Measurements from ENCODE around the gene SLC12A7.

Gene SLC12A7

GRCh38 chr5:1120236-1120999 lies 8.6 kb upstream of the SLC12A7 start:
- peaks cover 18 to 30% of the 10 kb centered on the region in 2 donors for H3K4me1 ChIP-seq (ENCODE audit: control insufficient read depth in 1 of 2, insufficient read depth in 2 of 2, low read length in 2 of 2)
- H3K27me3 ChIP-seq (ENCODE audit: control insufficient read depth in 1 of 2, insufficient read depth in 2 of 2, low read length in 2 of 2): no peaks in the 10 kb centered on the region
- H3K4me3 ChIP-seq (ENCODE audit: low read depth in 1 of 2, low read length in 2 of 2): no peak overlapping the region
- H3K9me3 ChIP-seq (ENCODE audit: control insufficient read depth in 1 of 2, low read length in 2 of 2): no peaks in the 10 kb centered on the region
- H3K27ac ChIP-seq (ENCODE audit: low read depth, low read length): no peak overlapping the region
- no peak overlapping the region for H3K9ac ChIP-seq (ENCODE audit: low read depth in 1 of 2, low read length in 2 of 2)
- no peaks in the 10 kb centered on the region for H3K36me3 ChIP-seq (ENCODE audit: control insufficient read depth in 1 of 2, insufficient read depth in 2 of 2, low read length in 2 of 2)

- H3K27ac ChIP-seq (ENCODE audit: low read depth, low read length): peak overlapping the region; percentile 20
- H3K4me3 ChIP-seq (ENCODE audit: low read depth in 1 of 2, low read length in 2 of 2): peak overlapping the region; percentile 28 to 31
- H3K9ac ChIP-seq (ENCODE audit: low read depth in 1 of 2, low read length in 2 of 2): peak overlapping the region; percentile 39 to 47
- H3K4me1 ChIP-seq (ENCODE audit: control insufficient read depth in 1 of 2, insufficient read depth in 2 of 2, low read length in 2 of 2): peaks cover 18 to 30% of the 10 kb centered on the region in 2 donors
- H3K27me3 ChIP-seq (ENCODE audit: control insufficient read depth in 1 of 2, insufficient read depth in 2 of 2, low read length in 2 of 2): no peaks in the 10 kb centered on the region
- no peaks in the 10 kb centered on the region for H3K9me3 ChIP-seq (ENCODE audit: control insufficient read depth in 1 of 2, low read length in 2 of 2)
- no peaks in the 10 kb centered on the region for H3K36me3 ChIP-seq (ENCODE audit: control insufficient read depth in 1 of 2, insufficient read depth in 2 of 2, low read length in 2 of 2)
These were observed 7.5 kb upstream of the SLC12A7 start for GRCh38 chr5:1119312-1119831.

GRCh38 chr5:1118738-1119137 lies 6.9 kb upstream of the SLC12A7 start:
- H3K27ac ChIP-seq (ENCODE audit: low read depth, low read length): no peak overlapping the region

GRCh38 chr5:1118231-1118698 lies 6.4 kb upstream of the SLC12A7 start:
- no peaks in the 10 kb centered on the region for H3K27me3 ChIP-seq (ENCODE audit: control insufficient read depth in 1 of 2, insufficient read depth in 2 of 2, low read length in 2 of 2)
- no peaks in the 10 kb centered on the region for H3K9me3 ChIP-seq (ENCODE audit: control insufficient read depth in 1 of 2, low read length in 2 of 2)
- no peaks in the 10 kb centered on the region for H3K36me3 ChIP-seq (ENCODE audit: control insufficient read depth in 1 of 2, insufficient read depth in 2 of 2, low read length in 2 of 2)
- no peak overlapping the region for H3K27ac ChIP-seq (ENCODE audit: low read depth, low read length)
- peak overlapping the region; percentile 39 to 47 for H3K9ac ChIP-seq (ENCODE audit: low read depth in 1 of 2, low read length in 2 of 2)
- peaks cover 19 to 30% of the 10 kb centered on the region in 2 donors for H3K4me1 ChIP-seq (ENCODE audit: control insufficient read depth in 1 of 2, insufficient read depth in 2 of 2, low read length in 2 of 2)
- H3K4me3 ChIP-seq (ENCODE audit: low read depth in 1 of 2, low read length in 2 of 2): peak overlapping the region in 1 of 2 donors; percentile 3

More at GRCh38 chr5:1118738-1119137, 6.9 kb upstream of the SLC12A7 start:
- Histone ChIP-seq H3K4me1 (ENCODE audit: control insufficient read depth in 1 of 2, insufficient read depth in 2 of 2, low read length in 2 of 2) (peaks cover 18 to 30% of the 10 kb centered on the region in 2 donors), H3K27me3 (ENCODE audit: control insufficient read depth in 1 of 2, insufficient read depth in 2 of 2, low read length in 2 of 2) (no peaks in the 10 kb centered on the region), H3K9ac (ENCODE audit: low read depth in 1 of 2, low read length in 2 of 2) (peak overlapping the region; percentile 39 to 47), H3K4me3 (ENCODE audit: low read depth in 1 of 2, low read length in 2 of 2) (peak overlapping the region; percentile 3 to 31), H3K9me3 (ENCODE audit: control insufficient read depth in 1 of 2, low read length in 2 of 2) (no peaks in the 10 kb centered on the region), H3K36me3 (ENCODE audit: control insufficient read depth in 1 of 2, insufficient read depth in 2 of 2, low read length in 2 of 2) (no peaks in the 10 kb centered on the region)

- Histone ChIP-seq H3K9me3 (ENCODE audit: control insufficient read depth in 1 of 2, low read length in 2 of 2) (no peaks in the 10 kb centered on the region), H3K4me3 (ENCODE audit: low read depth in 1 of 2, low read length in 2 of 2) (no peak overlapping the region), H3K36me3 (ENCODE audit: control insufficient read depth in 1 of 2, insufficient read depth in 2 of 2, low read length in 2 of 2) (no peaks in the 10 kb centered on the region), H3K4me1 (ENCODE audit: control insufficient read depth in 1 of 2, insufficient read depth in 2 of 2, low read length in 2 of 2) (peaks cover 27 to 30% of the 10 kb centered on the region in 2 donors), H3K9ac (ENCODE audit: low read depth in 1 of 2, low read length in 2 of 2) (no peak overlapping the region), H3K27ac (ENCODE audit: low read depth, low read length) (no peak overlapping the region), H3K27me3 (ENCODE audit: control insufficient read depth in 1 of 2, insufficient read depth in 2 of 2, low read length in 2 of 2) (no peaks in the 10 kb centered on the region)
These were observed 5.1 kb upstream of the SLC12A7 start for GRCh38 chr5:1116977-1117376.

GRCh38 chr5:1116109-1116740 lies 4.4 kb upstream of the SLC12A7 start:
- no peaks in the 10 kb centered on the region for H3K27me3 ChIP-seq (ENCODE audit: control insufficient read depth in 1 of 2, insufficient read depth in 2 of 2, low read length in 2 of 2)
- no peak overlapping the region for H3K9ac ChIP-seq (ENCODE audit: low read depth in 1 of 2, low read length in 2 of 2)
- no peaks in the 10 kb centered on the region for H3K9me3 ChIP-seq (ENCODE audit: control insufficient read depth in 1 of 2, low read length in 2 of 2)
- no peak overlapping the region for H3K4me3 ChIP-seq (ENCODE audit: low read depth in 1 of 2, low read length in 2 of 2)
- no peaks in the 10 kb centered on the region for H3K36me3 ChIP-seq (ENCODE audit: control insufficient read depth in 1 of 2, insufficient read depth in 2 of 2, low read length in 2 of 2)
- peaks cover 27 to 30% of the 10 kb centered on the region in 2 donors for H3K4me1 ChIP-seq (ENCODE audit: control insufficient read depth in 1 of 2, insufficient read depth in 2 of 2, low read length in 2 of 2)
- H3K27ac ChIP-seq (ENCODE audit: low read depth, low read length): no peak overlapping the region

GRCh38 chr5:1115123-1115815 lies 3.4 kb upstream of the SLC12A7 start:
- H3K27ac ChIP-seq (ENCODE audit: low read depth, low read length): no peak overlapping the region
- no peaks in the 10 kb centered on the region for H3K27me3 ChIP-seq (ENCODE audit: control insufficient read depth in 1 of 2, insufficient read depth in 2 of 2, low read length in 2 of 2)
- no peaks in the 10 kb centered on the region for H3K9me3 ChIP-seq (ENCODE audit: control insufficient read depth in 1 of 2, low read length in 2 of 2)
- H3K9ac ChIP-seq (ENCODE audit: low read depth in 1 of 2, low read length in 2 of 2): no peak overlapping the region
- no peak overlapping the region for H3K4me3 ChIP-seq (ENCODE audit: low read depth in 1 of 2, low read length in 2 of 2)
- no peaks in the 10 kb centered on the region for H3K36me3 ChIP-seq (ENCODE audit: control insufficient read depth in 1 of 2, insufficient read depth in 2 of 2, low read length in 2 of 2)
- H3K4me1 ChIP-seq (ENCODE audit: control insufficient read depth in 1 of 2, insufficient read depth in 2 of 2, low read length in 2 of 2): peaks cover 26 to 27% of the 10 kb centered on the region in 2 donors

GRCh38 chr5:1113805-1114586 lies 2.1 kb upstream of the SLC12A7 start:
- Histone ChIP-seq H3K36me3 (ENCODE audit: control insufficient read depth in 1 of 2, insufficient read depth in 2 of 2, low read length in 2 of 2) (no peaks in the 10 kb centered on the region), H3K9me3 (ENCODE audit: control insufficient read depth in 1 of 2, low read length in 2 of 2) (no peaks in the 10 kb centered on the region), H3K27me3 (ENCODE audit: control insufficient read depth in 1 of 2, insufficient read depth in 2 of 2, low read length in 2 of 2) (no peaks in the 10 kb centered on the region), H3K4me3 (ENCODE audit: low read depth in 1 of 2, low read length in 2 of 2) (no peak overlapping the region), H3K27ac (ENCODE audit: low read depth, low read length) (no peak overlapping the region), H3K9ac (ENCODE audit: low read depth in 1 of 2, low read length in 2 of 2) (no peak overlapping the region), H3K4me1 (ENCODE audit: control insufficient read depth in 1 of 2, insufficient read depth in 2 of 2, low read length in 2 of 2) (peaks cover 24 to 31% of the 10 kb centered on the region in 2 donors)

- Histone ChIP-seq H3K36me3 (ENCODE audit: control insufficient read depth in 1 of 2, insufficient read depth in 2 of 2, low read length in 2 of 2) (no peaks in the 10 kb centered on the region), H3K4me1 (ENCODE audit: control insufficient read depth in 1 of 2, insufficient read depth in 2 of 2, low read length in 2 of 2) (peaks cover 24 to 31% of the 10 kb centered on the region in 2 donors), H3K9ac (ENCODE audit: low read depth in 1 of 2, low read length in 2 of 2) (no peak overlapping the region), H3K27me3 (ENCODE audit: control insufficient read depth in 1 of 2, insufficient read depth in 2 of 2, low read length in 2 of 2) (no peaks in the 10 kb centered on the region), H3K27ac (ENCODE audit: low read depth, low read length) (no peak overlapping the region), H3K4me3 (ENCODE audit: low read depth in 1 of 2, low read length in 2 of 2) (no peak overlapping the region), H3K9me3 (ENCODE audit: control insufficient read depth in 1 of 2, low read length in 2 of 2) (no peaks in the 10 kb centered on the region)
These were observed 1.4 kb upstream of the SLC12A7 start for GRCh38 chr5:1113332-1113690.
